Progenitor cell of endocrine pancreas (in vitro differentiated cells): Measurements from ENCODE around the gene TCF23. TPM values are rescaled to one million over a fixed set of nuclear protein-coding genes. Genes with fewer than 3 reads are reported as not detected.
"Not testable (repeated sequence)": the region's sequence is repeated elsewhere in the genome, so short reads cannot be mapped to it uniquely, and the experiment has no call there.

ENCODE experiments used
- DNase-seq: peaks from one replicate; pipeline ENCODE4 v3.0.0; 2021; ENCODE audit warnings: low spot score; ENCODE audit not compliant: unreplicated experiment
- H3K27ac Mint-ChIP-seq: 2 replicates; pipeline ENCODE4 v1.8.0; 2021; ENCODE audit warnings: mild to moderate bottlenecking, moderate library complexity, mixed read lengths
- H3K27me3 Mint-ChIP-seq: 2 replicates; pipeline ENCODE4 v1.8.0; 2021; ENCODE audit warnings: mixed read lengths
- H3K36me3 Mint-ChIP-seq: 2 replicates; pipeline ENCODE4 v1.8.0; 2022; ENCODE audit warnings: mixed read lengths; ENCODE audit not compliant: insufficient read depth
- H3K4me1 Mint-ChIP-seq: 2 replicates; pipeline ENCODE4 v1.8.0; 2021; ENCODE audit warnings: low read depth, mixed read lengths
- H3K4me3 Mint-ChIP-seq: 2 replicates; pipeline ENCODE4 v1.8.0; 2021; ENCODE audit warnings: low read depth, mild to moderate bottlenecking, moderate library complexity, mixed read lengths
- H3K9me3 Mint-ChIP-seq: 2 replicates; pipeline ENCODE4 v1.8.0; 2021; ENCODE audit warnings: low read depth, mixed read lengths
- CTCF ChIP-seq: fragments of 200-600 bp; sonication (generic); IDR thresholded peaks from one replicate; pipeline ENCODE4 v1.5.0; 2021; ENCODE audit warnings: antibody characterized with exemption, mild to moderate bottlenecking; ENCODE audit not compliant: unreplicated experiment
- total RNA-seq: library from RNA; stranded (reverse); gene quantifications from 2 replicates; pipeline ENCODE4 v1.2.1, GENCODE V29; 2021

The TCF23 gene
- total RNA-seq, 1 donor from 2014 or later: not detected

- Mint-ChIP-seq H3K9me3 (no peaks in the 10 kb centered on the region), H3K27me3 (peaks cover 16% of the 10 kb centered on the region), H3K27ac (no peak overlapping the region), H3K4me1 (no peaks in the 10 kb centered on the region), H3K36me3 (no peaks in the 10 kb centered on the region), H3K4me3 (no peak overlapping the region)
- DNase-seq: no peak
- no peak for TF ChIP-seq CTCF
Measured at GRCh38 chr2:27108221-27108620, 40.6 kb upstream of the TCF23 start.

- Mint-ChIP-seq H3K27me3 (peaks cover 14% of the 10 kb centered on the region), H3K27ac (no peak overlapping the region), H3K4me1 (no peaks in the 10 kb centered on the region), H3K36me3 (no peaks in the 10 kb centered on the region), H3K9me3 (no peaks in the 10 kb centered on the region), H3K4me3 (no peak overlapping the region)
- TF ChIP-seq CTCF: no peak
- DNase-seq: no peak
Measured at GRCh38 chr2:27109083-27109482, 39.7 kb upstream of the TCF23 start.

GRCh38 chr2:27110603-27111352 is 38.0 kb upstream of the TCF23 start:
- H3K4me1 Mint-ChIP-seq, DNase-seq, H3K9me3 Mint-ChIP-seq, H3K27ac Mint-ChIP-seq, H3K4me3 Mint-ChIP-seq, H3K36me3 Mint-ChIP-seq: not testable (repeated sequence)
- peaks cover 19% of the 10 kb centered on the region for H3K27me3 Mint-ChIP-seq

GRCh38 chr2:27111392-27112078 is 37.3 kb upstream of the TCF23 start:
- H3K36me3 Mint-ChIP-seq, H3K4me1 Mint-ChIP-seq, DNase-seq, H3K9me3 Mint-ChIP-seq, H3K4me3 Mint-ChIP-seq, H3K27ac Mint-ChIP-seq: not testable (repeated sequence)
- H3K27me3 Mint-ChIP-seq: peaks cover 15% of the 10 kb centered on the region

- Mint-ChIP-seq H3K27ac (no peak overlapping the region), H3K36me3 (no peaks in the 10 kb centered on the region), H3K9me3 (no peaks in the 10 kb centered on the region), H3K27me3 (peaks cover 47% of the 10 kb centered on the region), H3K4me3 (no peak overlapping the region), H3K4me1 (peaks cover 3% of the 10 kb centered on the region)
- TF ChIP-seq CTCF: no peak
- no peak for DNase-seq
Measured at GRCh38 chr2:27115519-27115918, 33.3 kb upstream of the TCF23 start.

- H3K27me3 Mint-ChIP-seq: peaks cover 70% of the 10 kb centered on the region
- DNase-seq: no peak
- no peaks in the 10 kb centered on the region for H3K9me3 Mint-ChIP-seq
- H3K4me3 Mint-ChIP-seq: peak overlapping the region; percentile 32
- H3K36me3 Mint-ChIP-seq: no peaks in the 10 kb centered on the region
- no peak overlapping the region for H3K27ac Mint-ChIP-seq
- H3K4me1 Mint-ChIP-seq: peaks cover 4% of the 10 kb centered on the region
- no peak for TF ChIP-seq CTCF
Measured at GRCh38 chr2:27117995-27118524, 30.7 kb upstream of the TCF23 start.
